ENCODE measurements around the gene REN. TPM values are rescaled to one million over a fixed set of nuclear protein-coding genes. Genes with fewer than 3 reads are reported as not detected.

Gene REN
- total RNA-seq, 4 donors from 2014 or later, result 0.17 to 0.26 TPM; not detected in 2

DNA sequence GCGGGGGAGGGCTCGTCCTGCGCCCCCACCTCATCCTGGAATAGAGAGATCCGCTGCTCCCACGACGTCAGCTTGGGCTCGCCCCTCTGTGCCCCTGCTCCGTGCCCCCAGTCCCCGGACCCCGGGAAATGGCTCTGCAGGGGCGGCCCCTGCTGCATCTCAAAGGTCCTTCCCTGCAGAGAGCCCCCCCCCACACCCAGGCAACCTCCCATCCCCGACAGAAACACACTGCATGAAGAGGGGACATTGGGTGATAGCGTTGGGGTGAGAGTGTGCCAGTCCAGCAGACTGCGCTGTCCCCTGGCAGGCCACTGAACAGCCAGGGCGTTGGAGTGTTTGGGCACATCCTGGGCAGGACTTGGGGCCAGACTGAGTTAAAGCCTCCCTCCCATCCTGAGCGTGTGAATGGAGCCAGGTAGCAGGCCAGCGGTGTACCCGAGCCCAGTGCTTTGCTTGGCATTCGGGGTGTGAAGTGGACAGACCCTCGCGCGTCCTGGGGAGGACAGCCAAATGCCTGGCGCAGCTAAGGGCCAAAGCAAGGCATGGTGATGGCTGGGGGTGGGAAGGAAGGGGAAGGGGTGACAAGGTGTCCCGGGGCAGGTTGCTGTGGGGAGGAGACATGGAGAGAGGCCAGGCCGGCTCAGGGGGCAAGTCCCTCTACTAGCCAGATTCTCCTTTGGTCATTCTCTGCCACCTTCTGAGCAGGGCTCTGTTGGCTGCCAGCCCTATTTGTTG lies 13.7 kb downstream of the REN start:
- DNase-seq (ENCODE audit: low spot score in 2 of 2), result peak in 1 of 2 donors; percentile 87
- intact Hi-C loops (cut with DNase I; ENCODE audit: low total_unique reads), result no loop called here
- TF ChIP-seq, protein P1, sequence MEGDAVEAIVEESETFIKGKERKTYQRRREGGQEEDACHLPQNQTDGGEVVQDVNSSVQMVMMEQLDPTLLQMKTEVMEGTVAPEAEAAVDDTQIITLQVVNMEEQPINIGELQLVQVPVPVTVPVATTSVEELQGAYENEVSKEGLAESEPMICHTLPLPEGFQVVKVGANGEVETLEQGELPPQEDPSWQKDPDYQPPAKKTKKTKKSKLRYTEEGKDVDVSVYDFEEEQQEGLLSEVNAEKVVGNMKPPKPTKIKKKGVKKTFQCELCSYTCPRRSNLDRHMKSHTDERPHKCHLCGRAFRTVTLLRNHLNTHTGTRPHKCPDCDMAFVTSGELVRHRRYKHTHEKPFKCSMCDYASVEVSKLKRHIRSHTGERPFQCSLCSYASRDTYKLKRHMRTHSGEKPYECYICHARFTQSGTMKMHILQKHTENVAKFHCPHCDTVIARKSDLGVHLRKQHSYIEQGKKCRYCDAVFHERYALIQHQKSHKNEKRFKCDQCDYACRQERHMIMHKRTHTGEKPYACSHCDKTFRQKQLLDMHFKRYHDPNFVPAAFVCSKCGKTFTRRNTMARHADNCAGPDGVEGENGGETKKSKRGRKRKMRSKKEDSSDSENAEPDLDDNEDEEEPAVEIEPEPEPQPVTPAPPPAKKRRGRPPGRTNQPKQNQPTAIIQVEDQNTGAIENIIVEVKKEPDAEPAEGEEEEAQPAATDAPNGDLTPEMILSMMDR (IDR thresholded peaks at IDR 0.05), result no peak
- TF ChIP-seq POLR2A (IDR thresholded peaks at IDR 0.05), result no peak
- 46 to 77% methylated on average over 13 to 23 of the region's 25 CpGs for WGBS, 2 donors
- peak overlapping the region; percentile 2 for H3K4me3 ChIP-seq (ENCODE audit: low read depth, poor library complexity, severe bottlenecking)

DNA sequence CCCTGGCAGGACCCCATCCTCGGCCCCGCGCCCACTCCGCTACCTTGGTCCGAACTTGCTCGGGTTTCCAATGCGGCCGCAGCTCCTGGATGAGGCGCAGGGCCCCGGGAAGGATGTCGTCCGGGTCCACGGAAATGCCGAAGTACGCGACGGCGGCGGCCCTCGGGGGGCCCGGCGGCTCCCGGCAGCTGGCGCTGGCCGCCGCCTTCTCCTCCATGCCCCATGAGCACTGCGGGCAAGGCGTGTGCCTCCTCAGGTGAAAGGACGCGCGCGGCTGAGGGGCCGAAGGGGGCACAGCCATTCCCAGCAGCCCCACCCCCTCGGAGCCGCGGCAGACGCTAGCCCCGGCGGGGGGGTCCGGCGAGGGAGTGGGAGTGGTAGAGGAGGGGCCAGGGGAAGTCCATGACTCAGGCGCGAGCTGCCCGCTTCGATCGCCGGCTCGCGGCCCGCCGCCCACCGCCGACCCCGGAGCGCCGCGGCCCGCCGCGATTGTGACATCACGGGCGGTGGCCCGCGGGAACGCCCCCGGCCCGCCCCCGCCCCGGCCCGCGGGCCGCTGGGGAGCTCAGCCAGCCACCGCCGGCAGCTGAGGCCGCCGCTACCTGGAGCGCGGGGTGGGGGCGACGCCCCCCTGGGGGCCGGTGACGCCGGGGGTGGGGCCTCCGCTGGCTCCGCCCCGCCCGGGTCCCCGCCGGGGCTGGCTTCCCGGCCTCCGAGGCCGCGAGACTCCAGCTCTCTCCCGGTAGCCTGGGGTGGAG lies 14.4 kb downstream of the REN start, which contains the start of gene ETNK2:
Gene ETNK2 (minus strand): TSS at position 493 of the 758 bp plus-strand sequence. CDS start 192 bp downstream, at position 301.
- H3K4me3 ChIP-seq (ENCODE audit: low read depth, poor library complexity, severe bottlenecking), result peak within 1 kb of the TSS; percentile 62
- intact Hi-C loops (cut with DNase I; ENCODE audit: low total_unique reads), result no loop called here
- no peak for TF ChIP-seq POLR2A (IDR thresholded peaks at IDR 0.05)
- TF ChIP-seq, protein P1 (IDR thresholded peaks at IDR 0.05), result no peak
- 0% methylated on average over 3 to 23 of the region's 94 CpGs for whole genome bisulfite sequencing, 2 donors
- DNase-seq (ENCODE audit: low spot score in 2 of 2), result peak in 1 of 2 donors; percentile 92

DNA sequence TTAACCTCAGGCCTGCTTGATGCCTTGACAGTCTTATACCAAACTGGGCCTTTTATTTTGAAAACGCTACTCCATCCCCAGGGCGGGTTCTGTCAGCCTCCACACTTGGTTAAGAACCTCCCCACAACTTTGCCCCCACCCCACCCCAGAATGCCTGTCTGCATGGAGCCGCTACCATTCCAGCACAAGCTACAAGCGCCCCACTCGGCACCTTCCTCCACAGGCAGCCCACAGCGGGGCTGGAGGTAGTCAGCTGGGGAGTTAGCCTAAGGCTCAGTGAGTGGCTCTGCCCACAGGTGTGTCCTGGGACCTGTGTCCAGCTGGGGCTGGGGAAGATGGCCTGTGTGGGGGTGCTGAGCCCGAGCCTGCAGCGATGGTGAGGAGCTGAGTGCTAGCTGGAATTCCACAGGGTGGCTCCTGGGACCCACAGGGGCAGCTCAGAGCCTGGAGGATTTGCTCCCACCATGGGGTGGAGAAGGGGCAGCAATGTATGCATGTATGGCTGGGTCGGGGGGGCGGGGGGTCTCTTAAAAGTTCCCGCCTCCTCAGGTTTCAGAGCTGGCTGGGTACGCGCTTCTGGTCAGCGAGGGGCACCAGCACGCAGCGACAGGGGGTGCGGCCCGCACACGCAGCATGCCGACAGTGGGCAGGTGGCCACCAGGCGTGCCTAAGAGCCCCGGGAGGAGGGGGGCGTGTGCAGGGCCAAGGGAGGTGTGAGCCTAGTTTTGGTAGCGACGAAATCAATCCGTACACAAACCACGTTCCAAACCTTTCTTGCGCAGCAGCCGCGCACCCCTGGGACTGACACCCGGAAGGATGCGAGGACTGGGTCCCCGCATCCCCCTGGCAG lies 15.2 kb downstream of the REN start:
- WGBS, 2 donors, result 12 to 19% methylated on average over 23 to 25 of the region's 33 CpGs
- TF ChIP-seq, protein P1 (IDR thresholded peaks at IDR 0.05), result no peak
- TF ChIP-seq POLR2A (IDR thresholded peaks at IDR 0.05), result no peak
- peak overlapping the region; percentile 62 for H3K4me3 ChIP-seq (ENCODE audit: low read depth, poor library complexity, severe bottlenecking)
- DNase-seq (ENCODE audit: low spot score in 2 of 2), result peak; percentile 67 to 93
- intact Hi-C loops (cut with DNase I; ENCODE audit: low total_unique reads), result no loop called here

DNA sequence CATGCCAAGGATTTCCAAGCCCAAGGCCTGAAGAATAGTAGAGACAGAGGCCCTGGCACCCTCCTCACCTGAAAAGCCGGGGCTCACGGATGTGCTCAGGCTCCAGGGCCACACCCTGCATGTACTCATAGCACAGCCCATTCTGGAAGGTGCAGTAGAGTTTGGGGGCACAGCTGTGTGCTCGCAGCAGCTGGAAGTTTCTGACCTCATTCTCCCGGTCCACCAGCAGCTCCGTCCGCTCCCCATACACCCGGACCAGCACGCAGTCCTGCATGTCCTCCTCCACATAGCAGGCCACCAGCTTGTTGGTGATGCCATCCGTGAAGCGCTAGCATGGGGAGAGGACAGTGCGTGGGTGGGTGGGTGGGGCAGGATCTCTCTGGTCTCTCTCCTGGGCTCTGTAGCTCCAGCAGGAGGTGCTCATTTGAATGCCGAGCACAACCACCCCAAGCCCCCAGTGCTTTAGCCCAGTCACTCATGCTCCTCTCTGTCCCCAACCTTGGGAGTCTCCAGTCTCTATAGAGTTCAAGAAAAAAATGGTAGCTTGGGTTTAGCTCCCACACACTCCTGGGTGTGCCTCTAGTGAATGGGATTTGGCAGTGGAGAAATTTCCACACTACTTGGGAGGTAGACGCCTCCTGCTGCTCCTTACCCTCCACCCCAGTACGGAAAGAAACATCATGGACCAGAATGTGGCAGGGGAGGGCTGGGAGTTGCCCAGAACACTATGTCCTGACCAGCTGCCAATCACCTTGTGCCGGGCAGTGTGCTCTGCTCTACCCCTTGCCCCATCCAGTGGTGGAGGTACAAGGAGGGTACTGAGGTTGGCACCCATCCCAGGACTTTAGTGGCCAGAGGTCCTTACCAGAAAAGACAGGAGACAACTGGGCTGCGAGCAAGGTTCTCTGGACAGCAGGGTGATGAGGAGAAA lies 16.2 kb downstream of the REN start:
- no peak for TF ChIP-seq POLR2A (IDR thresholded peaks at IDR 0.05)
- TF ChIP-seq, protein P1 (IDR thresholded peaks at IDR 0.05), result no peak
- 59 to 73% methylated on average over 13 to 16 of the region's 16 CpGs for WGBS, 2 donors
- peak in 1 of 2 donors; percentile 60 for DNase-seq (ENCODE audit: low spot score in 2 of 2)
- intact Hi-C loops (cut with DNase I; ENCODE audit: low total_unique reads), result no loop called here
- H3K4me3 ChIP-seq (ENCODE audit: low read depth, poor library complexity, severe bottlenecking), result no peak overlapping the region

DNA sequence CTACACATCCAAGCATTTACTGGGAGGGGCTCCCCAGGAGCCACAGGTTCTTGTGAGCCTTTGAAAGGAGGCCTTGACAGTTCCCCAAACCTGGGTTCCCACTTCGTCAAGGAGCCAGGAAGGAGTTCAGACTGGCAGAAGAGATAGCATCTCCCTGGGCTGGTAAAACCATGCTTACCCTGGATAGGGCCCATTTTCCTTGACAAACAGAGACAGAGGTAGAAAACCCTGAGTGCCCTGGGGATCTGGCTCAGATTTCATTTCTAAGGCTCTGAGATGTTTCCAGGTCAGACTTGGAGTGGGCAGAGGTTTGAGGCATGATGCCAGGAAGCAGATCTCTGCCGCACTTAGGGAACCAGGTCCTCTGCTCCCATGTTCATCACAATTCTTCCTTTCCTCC lies 17.0 kb downstream of the REN start:
- TF ChIP-seq, protein P1 (IDR thresholded peaks at IDR 0.05), result no peak
- no peak for TF ChIP-seq POLR2A (IDR thresholded peaks at IDR 0.05)
- WGBS, 2 donors, result 44 to 50% methylated on average over 2 of the region's 2 CpGs

More for the DNA sequence above, 17.0 kb downstream of the REN start:
- no peak for DNase-seq (ENCODE audit: low spot score in 2 of 2)
- intact Hi-C loops (cut with DNase I; ENCODE audit: low total_unique reads), result no loop called here
- no peak overlapping the region for H3K4me3 ChIP-seq (ENCODE audit: low read depth, poor library complexity, severe bottlenecking)
